Natural killer cell (primary cell): ENCODE data around the gene PROB1. TPM values are rescaled to one million over a fixed set of nuclear protein-coding genes. Genes with fewer than 3 reads are reported as not detected.
A peak's percentile ranks its signal among the peaks of the same experiment; 100 is the strongest.

Experiments used
- ATAC-seq, 3 donors: fragments of 150-1000 bp in 2 of 3; fragments of 200-7000 bp in 1 of 3; cut with Tn5 transposase; 1 replicate in 1 of 3; 2 replicates in 2 of 3; pipeline ENCODE4 v1.10.0; 2021; ENCODE audit warnings: mild to moderate bottlenecking in 2 of 3, moderate library complexity in 2 of 3
- DNase-seq, 2 donors: peaks; one replicate each; pipeline versions ENCODE4 v3.0.0 to v3.0.0-alpha.2; 2013 to 2021; ENCODE audit warnings: mixed read lengths in 1 of 2
- H3K27ac ChIP-seq: one replicate; pipeline ENCODE4 v1.5.1; 2013; ENCODE audit warnings: mild to moderate bottlenecking, low read length
- H3K27me3 ChIP-seq: one replicate; pipeline ENCODE4 v1.6.1; 2013; ENCODE audit warnings: low read length; ENCODE audit not compliant: control insufficient read depth, insufficient read depth
- H3K36me3 ChIP-seq: one replicate; pipeline ENCODE4 v1.6.1; 2013; ENCODE audit warnings: low read length; ENCODE audit not compliant: control insufficient read depth, insufficient read depth
- H3K4me1 ChIP-seq: one replicate; pipeline ENCODE4 v1.6.1; 2013; ENCODE audit warnings: low read length; ENCODE audit not compliant: control insufficient read depth, insufficient read depth
- H3K4me3 ChIP-seq: one replicate; pipeline ENCODE4 v1.5.1; 2013; ENCODE audit warnings: low read length
- H3K9me3 ChIP-seq: one replicate; pipeline ENCODE4 v1.6.1; 2013; ENCODE audit warnings: low read length; ENCODE audit not compliant: control insufficient read depth, insufficient read depth
- H3K27ac Mint-ChIP-seq, 2 donors: one replicate each; pipeline ENCODE4 v1.8.0; 2022; ENCODE audit warnings: mild to moderate bottlenecking in 2 of 2, mixed read lengths in 2 of 2, moderate library complexity in 1 of 2
- H3K27me3 Mint-ChIP-seq, 2 donors: one replicate each; pipeline ENCODE4 v1.8.0; 2022; ENCODE audit warnings: low read depth in 2 of 2, mixed read lengths in 2 of 2
- H3K36me3 Mint-ChIP-seq: one replicate; pipeline ENCODE4 v1.8.0; 2022; ENCODE audit warnings: mixed read lengths
- H3K4me1 Mint-ChIP-seq, 2 donors: one replicate each; pipeline ENCODE4 v1.8.0; 2022; ENCODE audit warnings: mixed read lengths in 2 of 2
- H3K4me3 Mint-ChIP-seq: one replicate; pipeline ENCODE4 v1.8.0; 2022; ENCODE audit warnings: mild to moderate bottlenecking, moderate library complexity, mixed read lengths
- H3K9me3 Mint-ChIP-seq, 2 donors: one replicate each; pipeline ENCODE4 v1.8.0; 2022; ENCODE audit warnings: mixed read lengths in 2 of 2
- CTCF ChIP-seq: fragments of 200-600 bp; IDR thresholded peaks from one replicate; pipeline ENCODE4 v1.8.0; 2022; ENCODE audit warnings: antibody characterized with exemption
- WGBS: methylation state at CpG from one replicate; pipeline ENCODE4 v1.1.7; 2013; ENCODE audit warnings: missing lambda C conversion rate; ENCODE audit not compliant: insufficient coverage; 5-methylcytosine and 5-hydroxymethylcytosine counted together
- intact Hi-C: fragments of 100-400 bp; cut with micrococcal nuclease; formaldehyde crosslinking; loops from one replicate; pipeline ENCODE4 v1.14.2; 2022
- total RNA-seq, 4 donors: library from RNA; stranded (reverse); fragments of 120-200 nt in 1 of 4; gene quantifications; one replicate each; pipeline versions ENCODE4 v1.2.3 to v1.2.4, GENCODE V29; 2013 to 2022

PROB1 gene
- total RNA-seq, 3 donors from 2014 or later (not counting 1 experiment from before 2014, with no cell fraction given): 0.91 to 1.0 (median 0.96) TPM

GRCh38 chr5:139395844-139396640, 1.1 kb upstream of the PROB1 start:
- intact Hi-C loops: no loop called here
- no peak overlapping the region for H3K4me3 ChIP-seq
- no peak for ATAC-seq
- no peaks in the 10 kb centered on the region for H3K9me3 Mint-ChIP-seq
- H3K27me3 ChIP-seq: no peaks in the 10 kb centered on the region
- H3K36me3 Mint-ChIP-seq: no peaks in the 10 kb centered on the region
- no peaks in the 10 kb centered on the region for H3K9me3 ChIP-seq
- H3K4me1 Mint-ChIP-seq: peaks cover 25 to 27% of the 10 kb centered on the region in 2 donors
- peak overlapping the region; percentile 25 for H3K4me3 Mint-ChIP-seq
- no peaks in the 10 kb centered on the region for H3K36me3 ChIP-seq
- H3K27ac ChIP-seq: no peak overlapping the region
- 88% methylated on average over 6 of the region's 8 CpGs for whole genome bisulfite sequencing
- peaks cover 36% of the 10 kb centered on the region for H3K4me1 ChIP-seq
- no peak for DNase-seq
- no peaks in the 10 kb centered on the region for H3K27me3 Mint-ChIP-seq
- no peak for TF ChIP-seq CTCF
- no peak overlapping the region for H3K27ac Mint-ChIP-seq

DNA sequence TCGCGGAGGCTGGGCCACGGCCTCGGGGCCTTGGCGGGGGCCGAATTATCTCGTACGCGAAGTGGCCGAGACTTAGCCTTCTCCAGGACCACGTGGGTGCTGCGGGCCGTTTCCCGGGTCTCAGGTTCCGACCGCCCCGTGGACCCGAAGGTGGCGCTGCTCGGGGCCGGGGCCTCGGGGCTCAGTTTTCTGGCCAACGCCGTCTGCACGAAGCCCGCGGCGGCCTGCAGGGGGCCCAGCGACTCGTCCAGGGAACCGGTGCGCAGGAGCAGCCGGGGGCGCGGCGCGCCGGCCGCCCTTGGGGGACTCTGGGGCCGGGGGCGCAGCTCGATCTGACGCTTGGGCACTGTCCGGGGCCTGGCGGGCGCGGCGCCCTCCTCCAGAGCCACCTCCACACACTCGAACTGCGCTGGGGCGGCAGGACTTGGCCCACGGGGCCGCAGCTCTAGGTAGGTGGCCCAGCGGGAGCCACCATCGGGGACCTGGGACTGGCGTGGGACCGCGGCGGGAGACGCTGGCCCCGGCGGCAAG, 716 bp downstream of the PROB1 start:
- DNase-seq (peak; percentile 48 to 69), ATAC-seq (peak in 2 of 3 donors; percentile 10 to 27)
- Histone ChIP-seq H3K4me1 (peaks cover 49% of the 10 kb centered on the region), H3K27ac (no peak overlapping the region), H3K9me3 (no peaks in the 10 kb centered on the region), H3K4me3 (peak overlapping the region; percentile 62), H3K36me3 (no peaks in the 10 kb centered on the region), H3K27me3 (no peaks in the 10 kb centered on the region)
- peak; percentile 37 for TF ChIP-seq CTCF
- intact Hi-C loops: loop anchor here (5.0 kb wide), 1 partner anchor 122 kb away; no protein-coding TSS in a partner anchor
- peak overlapping the region; percentile 88 for H3K4me3 Mint-ChIP-seq
- 22% methylated on average over 62 of the region's 62 CpGs for WGBS
- H3K4me1 Mint-ChIP-seq: peaks cover 39 to 40% of the 10 kb centered on the region in 2 donors
- H3K9me3 Mint-ChIP-seq: no peaks in the 10 kb centered on the region
- no peaks in the 10 kb centered on the region for H3K36me3 Mint-ChIP-seq
- H3K27me3 Mint-ChIP-seq: no peaks in the 10 kb centered on the region
- H3K27ac Mint-ChIP-seq: no peak overlapping the region

GRCh38 chr5:139393497-139394122, 1.3 kb downstream of the PROB1 start:
- WGBS: 17% methylated on average over 49 of the region's 49 CpGs
- H3K4me3 ChIP-seq: peak overlapping the region; percentile 62
- Mint-ChIP-seq H3K27ac (peak overlapping the region; percentile 62 to 95), H3K9me3 (no peaks in the 10 kb centered on the region), H3K4me3 (peak overlapping the region; percentile 88), H3K4me1 (peaks cover 39 to 41% of the 10 kb centered on the region in 2 donors), H3K27me3 (no peaks in the 10 kb centered on the region), H3K36me3 (no peaks in the 10 kb centered on the region)
- TF ChIP-seq CTCF: no peak
- H3K27me3 ChIP-seq: no peaks in the 10 kb centered on the region
- intact Hi-C loops: loop anchor here (5.0 kb wide), 1 partner anchor 121 kb away; no protein-coding TSS in a partner anchor
- H3K36me3 ChIP-seq: no peaks in the 10 kb centered on the region
- H3K9me3 ChIP-seq: no peaks in the 10 kb centered on the region
- H3K27ac ChIP-seq: no peak overlapping the region
- no peak for DNase-seq
- peaks cover 55% of the 10 kb centered on the region for H3K4me1 ChIP-seq
- ATAC-seq: no peak
